Pancreas (tissue), 10 donors: ENCODE measurements around the gene ANKRD42. TPM values are rescaled to one million over a fixed set of nuclear protein-coding genes. Genes with fewer than 3 reads are reported as not detected.

ENCODE experiments used
- ATAC-seq, 4 donors: fragments of 200-7000 bp; cut with Tn5 transposase; one replicate each; pipeline versions ENCODE4 v1.8.0 to v1.9.1; 2020; ENCODE audit warnings: mild to moderate bottlenecking in 4 of 4, moderate library complexity in 4 of 4
- DNase-seq, 6 donors: peaks; one replicate each; pipeline ENCODE4 v3.0.0-alpha.2; 2020
- FAIRE-seq: peaks from 2 replicates; lab custom pipeline; 2012; peaks lifted over from hg19 to GRCh38; lab: Jason Lieb, UNC
- H3K27ac ChIP-seq, 4 donors: fragments of 200-600 bp; sonication (generic); 1 replicate in 3 of 4; 2 replicates in 1 of 4; pipeline versions ENCODE4 v1.5.0 to v1.8.0; 2020
- H3K27me3 ChIP-seq, 4 donors: fragments of 200-600 bp; one replicate each; pipeline ENCODE4 v1.8.0; 2021
- H3K36me3 ChIP-seq, 3 donors: fragments of 200-600 bp; sonication (generic) in 1 of 3; one replicate each; pipeline versions ENCODE4 v1.5.0 to v1.8.0; 2020 to 2021
- H3K4me1 ChIP-seq, 3 donors: fragments of 200-600 bp; one replicate each; pipeline ENCODE4 v1.8.0; 2021
- H3K4me3 ChIP-seq, 4 donors: fragments of 200-600 bp; sonication (generic) in 2 of 4; one replicate each; pipeline versions ENCODE4 v1.5.0 to v1.8.0; 2020 to 2021
- H3K9me3 ChIP-seq, 4 donors: fragments of 200-600 bp; one replicate each; pipeline ENCODE4 v1.8.0; 2021
- CTCF ChIP-seq, 4 donors: fragments of 200-600 bp; sonication (generic) in 3 of 4; IDR thresholded peaks; one replicate each; pipeline versions ENCODE4 v1.5.0 to v1.8.0; 2021; ENCODE audit warnings: antibody characterized with exemption in 4 of 4
- WGBS, 2 donors: extraction: QIAGEN DNeasy Blood & Tissue Kit; methylation state at CpG; one replicate each; pipeline ENCODE4 v1.1.7; 2013; 5-methylcytosine and 5-hydroxymethylcytosine counted together
- intact Hi-C, 3 donors: fragments of 100-400 bp; cut with DNase I; formaldehyde crosslinking; loops; one replicate each; pipeline versions ENCODE4 v1.11.1 to v1.14.2; 2022
- polyA plus RNA-seq, 2 donors: library from polyadenylated mRNA; stranded (reverse); fragments of 200-250 nt; gene quantifications; one replicate each; pipeline ENCODE4 v1.2.3, GENCODE V29; 2013
- total RNA-seq, 6 donors: library from RNA; stranded (reverse); fragmentation: NEBNext Ultra II Directional in 4 of 6; extraction: Animal tissue kit (Norgen Biotek cat#: 25700) in 4 of 6; gene quantifications; one replicate each; pipeline versions ENCODE4 v1.2.1 to v1.2.4, GENCODE V29; 2021 to 2023
- donor health status: healthy with polysubstance abuse.
- donor health status: DM: no; HTN: no; CAD: no; lungs with moderate emphysema.
- donor health status: DM: no; HTN: no; CAD: no.
- donor health status: control.
- donor health status: control.
- donor health status: Bipolar disorder and iron deficiency.
- donor health status: DM: yes; HTN: yes; CAD: no.
- donor health status: DM: no; HTN: no; CAD: no.
- donor health status: DM: no; HTN: no; CAD: no.
- donor health status: DM: yes; HTN: yes; CAD: no.

Gene ANKRD42
- total and polyA plus RNA-seq, 8 donors = 3.5 to 8.1 (median 5.3) TPM

DNA sequence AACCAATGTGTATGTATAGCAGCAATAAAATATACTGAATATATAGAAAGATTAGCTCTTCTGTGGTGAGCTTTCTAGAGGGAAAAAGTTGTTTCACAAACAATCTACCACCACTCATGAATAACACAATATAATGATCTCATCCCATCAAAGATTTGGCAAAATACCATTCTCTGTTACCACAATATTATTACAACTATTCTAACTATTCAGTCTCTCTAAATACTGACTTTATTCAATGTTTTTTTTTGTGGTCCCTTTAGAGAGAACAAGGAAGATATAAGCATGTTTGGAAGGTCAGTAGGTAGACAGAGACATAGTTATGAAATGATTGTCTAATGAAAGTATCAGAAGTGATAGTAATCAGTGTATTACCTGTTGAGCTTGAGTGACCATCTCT lies 84.8 kb downstream of the ANKRD42 start:
- no peak for TF ChIP-seq CTCF (IDR thresholded peaks at IDR 0.05)
- intact Hi-C loops = no loop called here
- FAIRE-seq = no peak
- DNase-seq = no peak
- Histone ChIP-seq H3K4me3 (no peak overlapping the region), H3K27me3 (no peaks in the 10 kb centered on the region), H3K27ac (no peak overlapping the region), H3K36me3 (peaks cover 0 to 53% (median 0%) of the 10 kb centered on the region in 3 donors), H3K9me3 (no peaks in the 10 kb centered on the region), H3K4me1 (peaks cover 3 to 12% (median 8%) of the 10 kb centered on the region in 3 donors)
- ATAC-seq = no peak

DNA sequence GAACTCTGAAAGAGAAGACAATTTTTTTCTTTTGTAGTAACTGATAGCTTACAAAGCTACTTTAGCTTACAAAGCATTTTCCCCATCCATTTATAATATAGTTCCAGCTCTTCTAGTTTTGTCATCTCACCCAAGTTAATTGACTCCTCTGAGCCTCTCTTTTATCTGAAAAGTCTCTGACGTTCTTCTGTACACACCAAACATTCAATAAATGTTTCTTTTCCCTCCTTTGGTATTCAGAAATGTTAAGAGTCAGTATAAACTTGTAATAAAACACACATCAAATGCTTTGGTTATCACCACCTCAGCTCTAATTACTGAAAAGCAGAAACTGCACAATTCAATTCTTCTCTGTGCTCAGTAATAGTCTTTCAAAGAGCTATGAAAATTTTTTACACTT lies 86.7 kb downstream of the ANKRD42 start:
- FAIRE-seq (no peak), DNase-seq (no peak), ATAC-seq (no peak)
- Histone ChIP-seq H3K9me3 (no peaks in the 10 kb centered on the region), H3K27me3 (no peaks in the 10 kb centered on the region), H3K4me3 (no peak overlapping the region), H3K4me1 (peaks cover 11 to 18% (median 15%) of the 10 kb centered on the region in 3 donors), H3K27ac (no peak overlapping the region), H3K36me3 (peaks cover 0 to 37% (median 0%) of the 10 kb centered on the region in 3 donors)
- TF ChIP-seq CTCF (IDR thresholded peaks at IDR 0.05) = no peak
- intact Hi-C loops = no loop called here
- WGBS, 2 donors = 50 to 69% methylated on average over 1 of the region's 1 CpG

- peaks cover 11 to 18% (median 15%) of the 10 kb centered on the region in 3 donors for H3K4me1 ChIP-seq
- DNase-seq (no peak), FAIRE-seq (no peak), ATAC-seq (no peak)
- intact Hi-C loops = no loop called here
- H3K27ac ChIP-seq = no peak overlapping the region
- no peak for TF ChIP-seq CTCF (IDR thresholded peaks at IDR 0.05)
- no peaks in the 10 kb centered on the region for H3K9me3 ChIP-seq
- H3K27me3 ChIP-seq = no peaks in the 10 kb centered on the region
- 55 to 68% methylated on average over 4 of the region's 4 CpGs for WGBS, 2 donors
- H3K4me3 ChIP-seq = no peak overlapping the region
- H3K36me3 ChIP-seq = peaks cover 0 to 25% (median 0%) of the 10 kb centered on the region in 3 donors
These were observed 88.7 kb downstream of the ANKRD42 start for GRCh38 chr11:83282084-83282716.

DNA sequence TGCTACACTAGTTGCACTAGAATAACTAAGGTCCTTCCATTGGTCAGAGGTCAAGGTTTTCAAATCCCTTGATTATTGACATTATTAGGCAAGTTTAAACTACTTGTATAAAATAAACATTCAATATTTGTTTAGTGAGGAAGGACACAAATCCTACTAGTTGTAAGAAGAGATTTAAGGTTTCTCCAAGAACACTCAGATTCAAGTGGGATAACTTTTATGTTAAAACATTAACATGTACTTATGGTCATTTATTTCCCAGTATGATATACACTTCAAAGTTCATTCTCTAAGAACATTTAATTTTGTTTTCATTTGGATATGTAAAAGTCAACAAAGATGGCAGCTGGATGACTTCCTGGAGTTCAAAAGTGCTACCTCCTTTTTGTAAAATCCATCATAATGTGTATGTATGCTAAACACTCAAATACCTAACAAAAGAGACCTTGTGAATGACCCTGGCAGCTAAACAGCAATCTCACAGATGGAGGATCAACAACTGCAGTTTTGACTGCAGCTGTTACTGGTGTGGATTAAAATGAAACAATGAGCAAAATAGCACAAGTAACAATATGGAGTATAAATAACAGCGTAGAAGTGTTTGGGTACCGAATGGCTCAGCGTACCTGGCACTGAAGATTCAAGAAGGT lies 91.1 kb downstream of the ANKRD42 start:
- no peak for TF ChIP-seq CTCF (IDR thresholded peaks at IDR 0.05)
- FAIRE-seq (no peak), ATAC-seq (no peak), DNase-seq (no peak)
- peak overlapping the region; percentile 69 to 86 (median 82) for H3K4me3 ChIP-seq
- peaks cover 0 to 3% (median 0%) of the 10 kb centered on the region in 3 donors for H3K36me3 ChIP-seq
- 3 to 6% methylated on average over 3 of the region's 3 CpGs for WGBS, 2 donors
- peaks cover 11 to 18% (median 15%) of the 10 kb centered on the region in 3 donors for H3K4me1 ChIP-seq
- H3K27ac ChIP-seq = peak overlapping the region; percentile 97 to 100 (median 98)
- H3K27me3 ChIP-seq = no peaks in the 10 kb centered on the region
- intact Hi-C loops = no loop called here
- no peaks in the 10 kb centered on the region for H3K9me3 ChIP-seq
